Measurements from ENCODE around the gene SMIM45.

Gene SMIM45

GRCh38 chr22:41966607-41967240, 14.8 kb downstream of the SMIM45 start:
- peak; percentile 80 for DNase-seq
- peak; percentile 98 for ATAC-seq
- ChIA-PET CTCF (interaction anchor here (0.5 to 1.0 kb wide), 2 partner anchors 9 to 28 kb away, joined by 3 to 4 read pairs; no protein-coding TSS in a partner anchor), POLR2A (ENCODE audit: unreplicated experiment) (no interaction called here)
- no peaks in the 10 kb centered on the region for H3K9me2 ChIP-seq (replicated peaks; ENCODE audit: low read length)
- no peaks in the 10 kb centered on the region for H3K9me3 ChIP-seq (ENCODE audit: low read length)
- no peak overlapping the region for H3K27ac ChIP-seq (ENCODE audit: low read length)
- H3K9ac ChIP-seq (ENCODE audit: low read length), result no peak overlapping the region
- TF ChIP-seq CTCF (conservative IDR thresholded peaks at IDR 0.05; ENCODE audit: low read depth, low read length), result peak; percentile 66
- no peak for TF ChIP-seq EZH2phosphoT487 (IDR thresholded peaks at IDR 0.05; ENCODE audit: borderline replicate concordance, low read length)
- H3K4me2 ChIP-seq (ENCODE audit: low read length), result no peak overlapping the region
- no peaks in the 10 kb centered on the region for H3K4me1 ChIP-seq (ENCODE audit: insufficient read depth, low read length)
- H3K36me3 ChIP-seq (ENCODE audit: low read depth, low read length), result no peaks in the 10 kb centered on the region
- intact Hi-C loops (cut with micrococcal nuclease), result loop anchor here (1.0 to 2.0 kb wide), 4 partner anchors 104 to 478 kb away; partner anchors contain the start of genes NAGA and NDUFA6
- no peaks in the 10 kb centered on the region for H3F3A ChIP-seq (ENCODE audit: low read length, unreplicated experiment)
- H3K27me3 ChIP-seq (ENCODE audit: low read length), result no peaks in the 10 kb centered on the region
- no peaks in the 10 kb centered on the region for H3K79me2 ChIP-seq (ENCODE audit: low read length)
- BruUV-seq (replicated peaks), result no TSS peak
- no peak overlapping the region for H3K4me3 ChIP-seq (ENCODE audit: low read length)
- H4K20me1 ChIP-seq (ENCODE audit: low read length), result no peaks in the 10 kb centered on the region
- H2AFZ ChIP-seq (ENCODE audit: low read length), result no peak overlapping the region

- no peak for DNase-seq
- no peak for ATAC-seq
- no peak overlapping the region for H3K9ac ChIP-seq (ENCODE audit: low read length)
- BruUV-seq (replicated peaks), result no TSS peak
- H3K4me2 ChIP-seq (ENCODE audit: low read length), result no peak overlapping the region
- no peak overlapping the region for H3K4me3 ChIP-seq (ENCODE audit: low read length)
- no peaks in the 10 kb centered on the region for H3F3A ChIP-seq (ENCODE audit: low read length, unreplicated experiment)
- ChIA-PET POLR2A (ENCODE audit: unreplicated experiment) (no interaction called here), CTCF (no interaction called here)
- H3K79me2 ChIP-seq (ENCODE audit: low read length), result no peaks in the 10 kb centered on the region
- intact Hi-C loops (cut with micrococcal nuclease), result no loop called here
- no peak overlapping the region for H2AFZ ChIP-seq (ENCODE audit: low read length)
- H3K27me3 ChIP-seq (ENCODE audit: low read length), result no peaks in the 10 kb centered on the region
- no peaks in the 10 kb centered on the region for H3K9me3 ChIP-seq (ENCODE audit: low read length)
- H4K20me1 ChIP-seq (ENCODE audit: low read length), result no peaks in the 10 kb centered on the region
- H3K4me1 ChIP-seq (ENCODE audit: insufficient read depth, low read length), result no peaks in the 10 kb centered on the region
- TF ChIP-seq EZH2phosphoT487 (IDR thresholded peaks at IDR 0.05; ENCODE audit: borderline replicate concordance, low read length), result no peak
- no peaks in the 10 kb centered on the region for H3K9me2 ChIP-seq (replicated peaks; ENCODE audit: low read length)
- no peaks in the 10 kb centered on the region for H3K36me3 ChIP-seq (ENCODE audit: low read depth, low read length)
- no peak overlapping the region for H3K27ac ChIP-seq (ENCODE audit: low read length)
Measured at GRCh38 chr22:41968601-41969000, 16.7 kb downstream of the SMIM45 start.

GRCh38 chr22:41969110-41969646, 17.2 kb downstream of the SMIM45 start, which contains the start of gene SEPTIN3:
Gene SEPTIN3 (plus strand): TSS chr22:41969443. CDS start chr22:41971493, 2,050 bp downstream.
- Histone ChIP-seq H3K9ac (ENCODE audit: low read length) (no peak within 1 kb of the TSS), H2AFZ (ENCODE audit: low read length) (no peak within 1 kb of the TSS), H3K27me3 (ENCODE audit: low read length) (no peaks in the 10 kb centered on the region), H4K20me1 (ENCODE audit: low read length) (no peaks in the 10 kb centered on the region), H3K4me1 (ENCODE audit: insufficient read depth, low read length) (no peaks in the 10 kb centered on the region), H3K36me3 (ENCODE audit: low read depth, low read length) (no peaks in the 10 kb centered on the region), H3K4me2 (ENCODE audit: low read length) (no peak within 1 kb of the TSS), H3K27ac (ENCODE audit: low read length) (no peak within 1 kb of the TSS), H3K9me2 (replicated peaks; ENCODE audit: low read length) (no peaks in the 10 kb centered on the region), H3F3A (ENCODE audit: low read length, unreplicated experiment) (no peaks in the 10 kb centered on the region), H3K4me3 (ENCODE audit: low read length) (no peak within 1 kb of the TSS), H3K9me3 (ENCODE audit: low read length) (no peaks in the 10 kb centered on the region), H3K79me2 (ENCODE audit: low read length) (no peaks in the 10 kb centered on the region)
- BruUV-seq (replicated peaks), result no TSS peak
- intact Hi-C loops (cut with micrococcal nuclease), result no loop called here
- ChIA-PET POLR2A (ENCODE audit: unreplicated experiment) (no interaction called here), CTCF (no interaction called here)
- TF ChIP-seq EZH2phosphoT487 (IDR thresholded peaks at IDR 0.05; ENCODE audit: borderline replicate concordance, low read length) (no peak), EZH2 (IDR thresholded peaks at IDR 0.05; ENCODE audit: low read length, unreplicated experiment) (no peak), CTCF (conservative IDR thresholded peaks at IDR 0.05; ENCODE audit: low read depth, low read length) (no peak)
- ATAC-seq (no peak), DNase-seq (no peak)

Measured in PC-3 (cell line).